WTC11 (cell line): Measurements from ENCODE around the gene SLC25A10. TPM values are rescaled to one million over a fixed set of nuclear protein-coding genes. Genes with fewer than 3 reads are reported as not detected.
A peak's percentile ranks its signal among the peaks of the same experiment; 100 is the strongest.

Experiments
- ATAC-seq: fragments of 200-7000 bp; cut with Tn5 transposase; 2 replicates; pipeline ENCODE4 v1.10.0; 2021; ENCODE audit warnings: mild to moderate bottlenecking, moderate library complexity
- CTCF ChIA-PET: fragments of 300-600 bp; sonication (Branson Sonifier 250); formaldehyde crosslinking; loops from one replicate; lab custom pipeline; 2021; ENCODE audit warnings: antibody characterized with exemption; lab: Charles Lee
- POLR2A ChIA-PET: fragments of 350-600 bp; sonication (Branson Sonifier 250); formaldehyde crosslinking; loops from one replicate; lab custom pipeline; 2021; ENCODE audit warnings: antibody characterized with exemption; lab: Charles Lee
- DNase-seq: peaks from one replicate; pipeline ENCODE4 v3.0.0; 2021; ENCODE audit warnings: low spot score
- H3K27ac Mint-ChIP-seq: 2 replicates; pipeline ENCODE4 v1.8.0; 2021; ENCODE audit warnings: mixed read lengths
- H3K27me3 Mint-ChIP-seq: 2 replicates; pipeline ENCODE4 v1.8.0; 2021; ENCODE audit warnings: low read depth, mild to moderate bottlenecking, moderate library complexity, mixed read lengths
- H3K36me3 Mint-ChIP-seq: 2 replicates; pipeline ENCODE4 v1.8.0; 2021; ENCODE audit warnings: mixed read lengths
- H3K4me1 Mint-ChIP-seq: 2 replicates; pipeline ENCODE4 v1.8.0; 2022; ENCODE audit warnings: mixed read lengths
- H3K4me3 Mint-ChIP-seq: 2 replicates; pipeline ENCODE4 v1.8.0; 2021; ENCODE audit warnings: mild to moderate bottlenecking, moderate library complexity, mixed read lengths
- H3K9me3 Mint-ChIP-seq: 2 replicates; pipeline ENCODE4 v1.8.0; 2021; ENCODE audit warnings: mixed read lengths
- CBFB ChIP-seq: sonication (generic); formaldehyde crosslinking; IDR thresholded peaks from 2 replicates; pipeline ENCODE4 v1.8.1; 2022; ENCODE audit warnings: mild to moderate bottlenecking, low read depth, missing genetic modification reagents
- E2F4 ChIP-seq: sonication (generic); formaldehyde crosslinking; IDR thresholded peaks from 2 replicates; pipeline ENCODE4 v1.8.1; 2022; ENCODE audit warnings: low read depth, mild to moderate bottlenecking, moderate library complexity, missing genetic modification reagents, borderline replicate concordance
- E2F5 ChIP-seq: sonication (generic); formaldehyde crosslinking; IDR thresholded peaks from 2 replicates; pipeline ENCODE4 v1.8.1; 2022; ENCODE audit warnings: mild to moderate bottlenecking, moderate library complexity, missing genetic modification reagents
- FOXP1 ChIP-seq: sonication (generic); formaldehyde crosslinking; IDR thresholded peaks from 2 replicates; pipeline ENCODE4 v1.8.0; 2022; ENCODE audit warnings: missing genetic modification reagents, mild to moderate bottlenecking, moderate library complexity, borderline replicate concordance
- IRF1 ChIP-seq: sonication (generic); formaldehyde crosslinking; IDR thresholded peaks from 2 replicates; pipeline ENCODE4 v1.8.0; 2023; ENCODE audit warnings: missing genetic modification reagents
- JUN ChIP-seq: sonication (generic); formaldehyde crosslinking; IDR thresholded peaks from 2 replicates; pipeline ENCODE4 v1.8.0; 2023; ENCODE audit warnings: mild to moderate bottlenecking, missing genetic modification reagents
- KAT7 ChIP-seq: sonication (generic); formaldehyde crosslinking; IDR thresholded peaks from 2 replicates; pipeline ENCODE4 v1.8.1; 2023; ENCODE audit warnings: missing genetic modification reagents, mild to moderate bottlenecking, borderline replicate concordance
- MAX ChIP-seq: sonication (generic); formaldehyde crosslinking; IDR thresholded peaks from 2 replicates; pipeline ENCODE4 v1.8.0; 2022; ENCODE audit warnings: mild to moderate bottlenecking, missing genetic modification reagents
- RORB ChIP-seq: fragments of 250-450 bp; sonication (Bioruptor Pico); IDR thresholded peaks from 2 replicates; pipeline ENCODE4 v1.9.0; 2021; ENCODE audit warnings: mild to moderate bottlenecking
- TEAD4 ChIP-seq: sonication (generic); formaldehyde crosslinking; IDR thresholded peaks from 2 replicates; pipeline ENCODE4 v1.8.0; 2022; ENCODE audit warnings: mild to moderate bottlenecking, missing genetic modification reagents
- TP53 ChIP-seq: sonication (generic); formaldehyde crosslinking; IDR thresholded peaks from 2 replicates; pipeline ENCODE4 v1.8.1; 2023; ENCODE audit warnings: mild to moderate bottlenecking, missing genetic modification reagents
- ZNF138 ChIP-seq: sonication (generic); formaldehyde crosslinking; conservative IDR thresholded peaks from 2 replicates; pipeline ENCODE4 v1.8.1; 2022; ENCODE audit warnings: mild to moderate bottlenecking, moderate library complexity, missing genetic modification reagents
- ZNF219 ChIP-seq: sonication (generic); formaldehyde crosslinking; IDR thresholded peaks from 2 replicates; pipeline ENCODE4 v1.8.0; 2023; ENCODE audit warnings: missing genetic modification reagents, mild to moderate bottlenecking, borderline replicate concordance
- total RNA-seq: library from RNA; stranded (reverse); gene quantifications from 3 replicates; pipeline ENCODE4 v1.2.3, GENCODE V29; 2021
- TF ChIP-seq, protein P1 (sequence below): sonication (generic); formaldehyde crosslinking; IDR thresholded peaks from 2 replicates; pipeline ENCODE4 v1.8.0; 2023; ENCODE audit warnings: mild to moderate bottlenecking, missing genetic modification reagents
- TF ChIP-seq, protein P2 (sequence below): fragments of 250-450 bp; sonication (Bioruptor Pico); IDR thresholded peaks from 2 replicates; pipeline ENCODE4 v1.9.0; 2021; ENCODE audit warnings: moderate library complexity, mild to moderate bottlenecking, inconsistent platforms, borderline replicate concordance
- TF ChIP-seq, protein P3 (sequence below): sonication (generic); formaldehyde crosslinking; IDR thresholded peaks from 2 replicates; pipeline ENCODE4 v1.8.1; 2023; ENCODE audit warnings: mild to moderate bottlenecking, missing genetic modification reagents, borderline replicate concordance

SLC25A10 gene
- total RNA-seq, 1 experiment from 2014 or later: 38.7 TPM

GRCh38 chr17:81665205-81666091 is 46.6 kb upstream of the SLC25A10 start (continued):
- peak; percentile 65; the same call in 1 of the 2 replicates for TF ChIP-seq TEAD4 (CRISPR knock-in tag)

GRCh38 chr17:81666092-81666341 is 46.1 kb upstream of the SLC25A10 start:
- Mint-ChIP-seq H3K27me3 (no peaks in the 10 kb centered on the region), H3K27ac (peak overlapping the region; percentile 96), H3K36me3 (peaks cover 30% of the 10 kb centered on the region), H3K9me3 (no peaks in the 10 kb centered on the region), H3K4me1 (peaks cover 21% of the 10 kb centered on the region), H3K4me3 (peak overlapping the region; percentile 96)
- ChIA-PET CTCF (interaction anchor here (1.0 to 1.3 kb wide), 2 partner anchors 10 to 28 kb away, joined by 3 to 5 read pairs; no protein-coding TSS in a partner anchor), POLR2A (interaction anchor here (0.7 to 1.0 kb wide), 3 partner anchors 18 to 145 kb away, joined by 3 to 6 read pairs (median 4); partner anchors contain the start of genes ARL16 and HGS)
- 0 out of 2 replicates have a peak, but pooled peaks have one; percentile 9 for TF ChIP-seq KAT7 (CRISPR knock-in tag)
- TF ChIP-seq E2F5 (CRISPR knock-in tag): no peak
- no peak for DNase-seq
- ATAC-seq: peak; percentile 30; the same call in 1 of the 2 replicates

DNA sequence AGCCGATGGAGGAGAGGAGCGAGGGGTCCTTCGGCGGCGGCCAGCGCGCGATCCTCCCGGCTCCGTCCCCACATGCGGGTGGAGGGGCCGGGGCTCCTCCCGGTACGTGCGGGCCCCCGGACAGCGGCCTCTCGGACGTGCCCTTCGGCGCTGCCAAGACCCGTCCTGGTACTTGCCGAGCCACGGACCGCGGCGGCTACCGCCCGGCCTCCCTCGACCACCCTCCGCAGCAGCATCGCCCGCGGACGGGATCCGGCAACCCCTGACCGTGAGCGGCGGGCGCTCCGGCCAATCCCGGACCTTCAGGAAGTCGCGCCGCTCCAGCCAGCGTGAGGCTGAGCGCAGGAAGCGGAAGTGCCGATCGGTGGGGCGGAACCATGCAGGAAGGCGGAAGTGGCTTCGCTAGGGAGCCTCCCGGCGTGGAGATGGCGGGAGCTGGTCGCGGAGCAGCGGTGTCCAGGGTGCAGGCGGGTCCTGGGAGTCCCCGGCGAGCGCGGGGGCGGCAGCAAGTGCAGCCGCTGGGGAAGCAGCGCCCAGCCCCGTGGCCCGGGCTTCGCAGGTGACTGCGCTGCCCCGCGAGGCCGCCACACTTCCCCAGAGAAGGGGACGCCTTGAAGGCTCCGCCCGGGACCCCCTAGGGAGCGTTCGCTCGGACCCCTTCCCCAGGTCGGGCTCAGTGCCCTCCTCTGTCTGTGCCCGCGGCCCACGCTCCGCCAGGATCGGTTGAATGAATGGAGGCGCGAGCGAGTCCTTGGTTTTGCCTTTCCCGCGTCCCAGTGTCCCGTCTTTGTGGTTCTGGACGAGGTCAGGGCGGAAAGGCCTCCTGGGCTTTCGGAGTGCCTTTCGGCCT is 45.5 kb upstream of the SLC25A10 start, which contains the start of the genes CCDC137 and OXLD1:
Gene CCDC137, plus strand, starts transcription at position 396 of the 850 bp plus-strand sequence. Its CDS starts 30 bp downstream, at position 426.
Gene OXLD1, minus strand, starts transcription at position 264 of the 850 bp plus-strand sequence. Its CDS starts 28 bp downstream, at position 236.
- CTCF ChIA-PET: interaction anchor here (1.0 to 1.7 kb wide), 4 partner anchors 9 to 364 kb away, joined by 3 to 5 read pairs (median 4); partner anchors contain the start of gene MRPL12
- TF ChIP-seq JUN (CRISPR knock-in tag) (no peak; the same call in 1 of the 2 replicates), ZNF138 (no peak), FOXP1 (CRISPR knock-in tag) (peak; percentile 87), TP53 (CRISPR knock-in tag) (no peak; the same call in 1 of the 2 replicates), IRF1 (CRISPR knock-in tag) (peak; percentile 40; the same call in 1 of the 2 replicates), MAX (CRISPR knock-in tag) (peak; percentile 94), ZNF219 (CRISPR knock-in tag) (no peak; the same call in 1 of the 2 replicates), E2F4 (CRISPR knock-in tag) (peak; percentile 82), CBFB (CRISPR knock-in tag) (no peak), RORB (CRISPR knock-in tag) (no peak), KAT7 (CRISPR knock-in tag) (peak; percentile 80; the same call in 1 of the 2 replicates)
- TF ChIP-seq, protein P1, sequence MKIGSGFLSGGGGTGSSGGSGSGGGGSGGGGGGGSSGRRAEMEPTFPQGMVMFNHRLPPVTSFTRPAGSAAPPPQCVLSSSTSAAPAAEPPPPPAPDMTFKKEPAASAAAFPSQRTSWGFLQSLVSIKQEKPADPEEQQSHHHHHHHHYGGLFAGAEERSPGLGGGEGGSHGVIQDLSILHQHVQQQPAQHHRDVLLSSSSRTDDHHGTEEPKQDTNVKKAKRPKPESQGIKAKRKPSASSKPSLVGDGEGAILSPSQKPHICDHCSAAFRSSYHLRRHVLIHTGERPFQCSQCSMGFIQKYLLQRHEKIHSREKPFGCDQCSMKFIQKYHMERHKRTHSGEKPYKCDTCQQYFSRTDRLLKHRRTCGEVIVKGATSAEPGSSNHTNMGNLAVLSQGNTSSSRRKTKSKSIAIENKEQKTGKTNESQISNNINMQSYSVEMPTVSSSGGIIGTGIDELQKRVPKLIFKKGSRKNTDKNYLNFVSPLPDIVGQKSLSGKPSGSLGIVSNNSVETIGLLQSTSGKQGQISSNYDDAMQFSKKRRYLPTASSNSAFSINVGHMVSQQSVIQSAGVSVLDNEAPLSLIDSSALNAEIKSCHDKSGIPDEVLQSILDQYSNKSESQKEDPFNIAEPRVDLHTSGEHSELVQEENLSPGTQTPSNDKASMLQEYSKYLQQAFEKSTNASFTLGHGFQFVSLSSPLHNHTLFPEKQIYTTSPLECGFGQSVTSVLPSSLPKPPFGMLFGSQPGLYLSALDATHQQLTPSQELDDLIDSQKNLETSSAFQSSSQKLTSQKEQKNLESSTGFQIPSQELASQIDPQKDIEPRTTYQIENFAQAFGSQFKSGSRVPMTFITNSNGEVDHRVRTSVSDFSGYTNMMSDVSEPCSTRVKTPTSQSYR (CRISPR knock-in tag): peak; percentile 66
- TF ChIP-seq, protein P2, sequence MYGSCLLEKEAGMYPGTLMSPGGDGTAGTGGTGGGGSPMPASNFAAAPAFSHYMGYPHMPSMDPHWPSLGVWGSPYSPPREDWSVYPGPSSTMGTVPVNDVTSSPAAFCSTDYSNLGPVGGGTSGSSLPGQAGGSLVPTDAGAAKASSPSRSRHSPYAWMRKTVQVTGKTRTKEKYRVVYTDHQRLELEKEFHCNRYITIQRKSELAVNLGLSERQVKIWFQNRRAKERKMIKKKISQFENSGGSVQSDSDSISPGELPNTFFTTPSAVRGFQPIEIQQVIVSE (CRISPR knock-in tag): no peak
- TF ChIP-seq, protein P3, sequence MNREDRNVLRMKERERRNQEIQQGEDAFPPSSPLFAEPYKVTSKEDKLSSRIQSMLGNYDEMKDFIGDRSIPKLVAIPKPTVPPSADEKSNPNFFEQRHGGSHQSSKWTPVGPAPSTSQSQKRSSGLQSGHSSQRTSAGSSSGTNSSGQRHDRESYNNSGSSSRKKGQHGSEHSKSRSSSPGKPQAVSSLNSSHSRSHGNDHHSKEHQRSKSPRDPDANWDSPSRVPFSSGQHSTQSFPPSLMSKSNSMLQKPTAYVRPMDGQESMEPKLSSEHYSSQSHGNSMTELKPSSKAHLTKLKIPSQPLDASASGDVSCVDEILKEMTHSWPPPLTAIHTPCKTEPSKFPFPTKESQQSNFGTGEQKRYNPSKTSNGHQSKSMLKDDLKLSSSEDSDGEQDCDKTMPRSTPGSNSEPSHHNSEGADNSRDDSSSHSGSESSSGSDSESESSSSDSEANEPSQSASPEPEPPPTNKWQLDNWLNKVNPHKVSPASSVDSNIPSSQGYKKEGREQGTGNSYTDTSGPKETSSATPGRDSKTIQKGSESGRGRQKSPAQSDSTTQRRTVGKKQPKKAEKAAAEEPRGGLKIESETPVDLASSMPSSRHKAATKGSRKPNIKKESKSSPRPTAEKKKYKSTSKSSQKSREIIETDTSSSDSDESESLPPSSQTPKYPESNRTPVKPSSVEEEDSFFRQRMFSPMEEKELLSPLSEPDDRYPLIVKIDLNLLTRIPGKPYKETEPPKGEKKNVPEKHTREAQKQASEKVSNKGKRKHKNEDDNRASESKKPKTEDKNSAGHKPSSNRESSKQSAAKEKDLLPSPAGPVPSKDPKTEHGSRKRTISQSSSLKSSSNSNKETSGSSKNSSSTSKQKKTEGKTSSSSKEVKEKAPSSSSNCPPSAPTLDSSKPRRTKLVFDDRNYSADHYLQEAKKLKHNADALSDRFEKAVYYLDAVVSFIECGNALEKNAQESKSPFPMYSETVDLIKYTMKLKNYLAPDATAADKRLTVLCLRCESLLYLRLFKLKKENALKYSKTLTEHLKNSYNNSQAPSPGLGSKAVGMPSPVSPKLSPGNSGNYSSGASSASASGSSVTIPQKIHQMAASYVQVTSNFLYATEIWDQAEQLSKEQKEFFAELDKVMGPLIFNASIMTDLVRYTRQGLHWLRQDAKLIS (CRISPR knock-in tag): no peak

More for the DNA sequence above, 45.5 kb upstream of the SLC25A10 start, which contains the start of the genes CCDC137 and OXLD1:
- Mint-ChIP-seq H3K4me1 (peaks cover 21% of the 10 kb centered on the region), H3K9me3 (no peaks in the 10 kb centered on the region), H3K27me3 (no peaks in the 10 kb centered on the region), H3K4me3 (peak within 1 kb of the TSS; percentile 96), H3K27ac (peak within 1 kb of the TSS; percentile 97), H3K36me3 (peaks cover 36% of the 10 kb centered on the region)
- DNase-seq (peak; percentile 96), ATAC-seq (peak; percentile 95)
- POLR2A ChIA-PET: interaction anchor here (1.0 kb wide), 1 partner anchor 17 kb away, joined by 6 read pairs; the partner anchor contains the start of genes ARL16 and HGS
